Epithelial cell of prostate (primary cell): ENCODE measurements around the gene KLHL42.
"Not testable (repeated sequence)": the region's sequence is repeated elsewhere in the genome, so short reads cannot be mapped to it uniquely, and the experiment has no call there.

Experiments
- DNase-seq: peaks from one replicate; pipeline ENCODE4 v3.0.0-alpha.2; 2011; ENCODE audit warnings: low read depth, low spot score
- H3K27ac ChIP-seq: fragments of 450-650 bp; 2 replicates; pipeline ENCODE4 v1.5.1; 2017; ENCODE audit warnings: mild to moderate bottlenecking

KLHL42 gene

GRCh38 chr12:27847293-27847692, 67.3 kb downstream of the KLHL42 start:
- not testable (repeated sequence) for DNase-seq, H3K27ac ChIP-seq

DNA sequence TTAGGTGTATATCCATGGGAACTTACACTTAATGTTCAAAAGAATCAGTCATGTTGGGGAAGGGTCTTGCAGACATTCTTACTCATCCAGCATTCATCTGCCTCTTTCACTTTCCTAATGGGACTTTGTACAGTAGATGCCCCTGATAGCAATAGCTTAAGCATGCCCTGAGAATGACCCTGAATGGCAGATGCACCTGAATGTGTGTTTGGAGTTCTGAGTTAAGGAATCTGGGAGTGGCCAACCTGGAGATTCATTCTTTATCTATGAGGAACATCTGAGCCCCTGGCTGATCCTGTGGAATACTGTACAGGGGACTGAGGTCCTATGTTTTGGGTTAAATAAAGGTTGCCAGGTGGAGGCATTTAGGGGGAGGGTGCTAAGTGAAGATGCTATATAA, 71.3 kb downstream of the KLHL42 start:
- no peak for DNase-seq
- H3K27ac ChIP-seq = no peak overlapping the region

- H3K27ac ChIP-seq = no peak overlapping the region
- no peak for DNase-seq
Observed at GRCh38 chr12:27852117-27852516, 72.1 kb downstream of the KLHL42 start.
